ENCODE data around the gene MECR. TPM values are rescaled to one million over a fixed set of nuclear protein-coding genes. Genes with fewer than 3 reads are reported as not detected.
A peak's percentile ranks its signal among the peaks of the same experiment; 100 is the strongest.

MECR gene
- total RNA-seq, 4 donors from 2014 or later: 7.4 to 23.4 (median 20.7) TPM

GRCh38 chr1:29202584-29203340 lies 28.0 kb downstream of the MECR start:
- H3K4me1 ChIP-seq: peaks cover 0 to 5% of the 10 kb centered on the region in 2 donors
- DNase-seq: peak; percentile 95 to 98
- H3K27me3 ChIP-seq: no peaks in the 10 kb centered on the region
- no peak overlapping the region for H3K4me3 ChIP-seq
- TF ChIP-seq POLR2A (IDR thresholded peaks at IDR 0.05): no peak
- TF ChIP-seq CTCF (IDR thresholded peaks at IDR 0.05): peak; percentile 89 to 97 (median 97)
- peak overlapping the region; percentile 79 to 94 for H3K27ac ChIP-seq
- intact Hi-C loops (cut with DNase I; ENCODE audit: low total_unique reads): loop anchor here (5.0 kb wide), 1 partner anchor 320 kb away; no protein-coding TSS in a partner anchor
- no peaks in the 10 kb centered on the region for H3K9me3 ChIP-seq
- no peaks in the 10 kb centered on the region for H3K36me3 ChIP-seq

- Histone ChIP-seq H3K27me3 (no peaks in the 10 kb centered on the region), H3K27ac (peak overlapping the region; percentile 79 to 94), H3K4me3 (no peak overlapping the region), H3K9me3 (no peaks in the 10 kb centered on the region), H3K36me3 (no peaks in the 10 kb centered on the region), H3K4me1 (peaks cover 0 to 5% of the 10 kb centered on the region in 2 donors)
- no peak for DNase-seq
- intact Hi-C loops (cut with DNase I; ENCODE audit: low total_unique reads): loop anchor here (5.0 kb wide), 1 partner anchor 320 kb away; no protein-coding TSS in a partner anchor
- TF ChIP-seq POLR2A (IDR thresholded peaks at IDR 0.05): no peak
- no peak for TF ChIP-seq CTCF (IDR thresholded peaks at IDR 0.05)
Observed at GRCh38 chr1:29202053-29202452, 28.7 kb downstream of the MECR start.

DNA sequence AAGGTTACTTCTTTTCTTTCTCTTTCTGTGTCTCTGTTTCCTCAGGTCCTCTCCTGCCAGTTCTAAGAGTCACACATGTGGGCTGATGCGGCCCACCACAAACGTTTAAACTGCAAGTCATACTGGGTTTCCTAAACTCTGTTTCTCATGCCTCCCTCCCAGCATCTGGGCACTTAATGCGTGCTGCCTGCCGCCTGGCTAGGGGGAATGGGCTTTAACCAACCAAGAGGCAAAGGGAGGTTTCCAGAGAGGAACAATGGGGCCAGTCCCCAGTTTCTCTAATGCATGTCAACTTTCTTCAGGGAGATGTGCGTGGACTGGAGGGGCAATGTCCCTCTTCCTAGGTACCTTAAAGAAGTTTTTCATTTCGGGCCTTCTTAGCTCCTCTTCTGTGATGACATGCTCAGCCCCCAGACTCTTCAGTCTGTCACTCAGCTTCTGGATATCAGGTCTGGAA lies 29.1 kb downstream of the MECR start:
- no peak for DNase-seq
- intact Hi-C loops (cut with DNase I; ENCODE audit: low total_unique reads): loop anchor here (5.0 kb wide), 1 partner anchor 319 kb away; no protein-coding TSS in a partner anchor
- no peak for TF ChIP-seq POLR2A (IDR thresholded peaks at IDR 0.05)
- no peak for TF ChIP-seq CTCF (IDR thresholded peaks at IDR 0.05)
- Histone ChIP-seq H3K4me1 (peaks cover 0 to 5% of the 10 kb centered on the region in 2 donors), H3K4me3 (no peak overlapping the region), H3K27me3 (no peaks in the 10 kb centered on the region), H3K9me3 (no peaks in the 10 kb centered on the region), H3K27ac (peak overlapping the region; percentile 79 to 94), H3K36me3 (no peaks in the 10 kb centered on the region)

GRCh38 chr1:29200906-29201594 lies 29.7 kb downstream of the MECR start:
- H3K4me3 ChIP-seq: no peak overlapping the region
- H3K36me3 ChIP-seq: no peaks in the 10 kb centered on the region
- H3K9me3 ChIP-seq: no peaks in the 10 kb centered on the region
- H3K27me3 ChIP-seq: no peaks in the 10 kb centered on the region
- intact Hi-C loops (cut with DNase I; ENCODE audit: low total_unique reads): loop anchor here (5.0 kb wide), 1 partner anchor 319 kb away; no protein-coding TSS in a partner anchor
- peak overlapping the region in 1 of 2 donors; percentile 79 for H3K27ac ChIP-seq
- H3K4me1 ChIP-seq: peaks cover 0 to 5% of the 10 kb centered on the region in 2 donors
- DNase-seq: no peak
- TF ChIP-seq POLR2A (IDR thresholded peaks at IDR 0.05) (no peak), CTCF (IDR thresholded peaks at IDR 0.05) (no peak)

DNA sequence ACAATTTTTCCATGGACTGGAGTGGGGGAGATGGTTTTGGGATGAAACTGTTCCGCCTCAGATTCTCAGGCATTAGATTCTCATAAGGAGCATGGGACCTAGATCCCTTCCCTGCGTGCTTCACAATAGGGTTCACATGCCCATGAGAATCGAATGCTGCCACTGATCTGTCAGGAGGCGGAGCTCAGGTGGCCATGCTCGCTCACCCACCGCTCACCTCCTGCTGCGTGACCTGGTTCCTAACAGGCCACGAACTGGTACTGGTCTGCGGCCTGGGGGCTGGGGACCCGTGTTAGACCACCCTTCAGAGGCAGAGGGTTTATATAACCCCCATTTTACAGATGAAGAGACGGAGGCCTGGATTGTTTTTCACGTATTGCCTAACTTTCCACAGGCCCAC lies 32.7 kb downstream of the MECR start:
- Histone ChIP-seq H3K27me3 (no peaks in the 10 kb centered on the region), H3K4me1 (peaks cover 0 to 5% of the 10 kb centered on the region in 2 donors), H3K27ac (no peak overlapping the region), H3K4me3 (no peak overlapping the region), H3K36me3 (no peaks in the 10 kb centered on the region), H3K9me3 (no peaks in the 10 kb centered on the region)
- no peak for TF ChIP-seq CTCF (IDR thresholded peaks at IDR 0.05)
- no peak for TF ChIP-seq POLR2A (IDR thresholded peaks at IDR 0.05)
- DNase-seq: no peak
- intact Hi-C loops (cut with DNase I; ENCODE audit: low total_unique reads): no loop called here

Measured in uterus (tissue), 4 donors.